ENCODE results near the gene CDH2.

DNA sequence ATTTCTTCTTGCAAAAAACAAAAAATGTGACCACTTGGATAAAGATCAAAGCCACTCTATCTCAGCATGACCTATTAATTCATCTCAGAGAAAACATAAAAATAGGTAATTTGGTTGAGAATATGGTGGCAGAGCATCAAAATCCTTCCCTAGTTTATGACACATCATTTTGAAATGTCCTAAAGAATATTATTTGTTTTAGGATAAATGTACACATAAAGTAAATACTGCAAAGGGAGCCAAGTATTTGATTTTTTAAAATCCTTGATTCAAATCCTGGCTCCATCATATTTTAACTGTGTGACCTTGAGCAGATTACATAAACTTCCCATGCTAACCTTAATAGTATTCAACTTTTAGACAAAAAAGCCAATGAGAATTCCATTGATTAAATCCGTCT, 206.6 kb downstream of the CDH2 start:
- TF ChIP-seq, protein P1, sequence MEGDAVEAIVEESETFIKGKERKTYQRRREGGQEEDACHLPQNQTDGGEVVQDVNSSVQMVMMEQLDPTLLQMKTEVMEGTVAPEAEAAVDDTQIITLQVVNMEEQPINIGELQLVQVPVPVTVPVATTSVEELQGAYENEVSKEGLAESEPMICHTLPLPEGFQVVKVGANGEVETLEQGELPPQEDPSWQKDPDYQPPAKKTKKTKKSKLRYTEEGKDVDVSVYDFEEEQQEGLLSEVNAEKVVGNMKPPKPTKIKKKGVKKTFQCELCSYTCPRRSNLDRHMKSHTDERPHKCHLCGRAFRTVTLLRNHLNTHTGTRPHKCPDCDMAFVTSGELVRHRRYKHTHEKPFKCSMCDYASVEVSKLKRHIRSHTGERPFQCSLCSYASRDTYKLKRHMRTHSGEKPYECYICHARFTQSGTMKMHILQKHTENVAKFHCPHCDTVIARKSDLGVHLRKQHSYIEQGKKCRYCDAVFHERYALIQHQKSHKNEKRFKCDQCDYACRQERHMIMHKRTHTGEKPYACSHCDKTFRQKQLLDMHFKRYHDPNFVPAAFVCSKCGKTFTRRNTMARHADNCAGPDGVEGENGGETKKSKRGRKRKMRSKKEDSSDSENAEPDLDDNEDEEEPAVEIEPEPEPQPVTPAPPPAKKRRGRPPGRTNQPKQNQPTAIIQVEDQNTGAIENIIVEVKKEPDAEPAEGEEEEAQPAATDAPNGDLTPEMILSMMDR (conservative IDR thresholded peaks at IDR 0.05 in 1 of 2, IDR thresholded peaks at IDR 0.05 in 1 of 2; ENCODE audit: extremely low read depth in 1 of 2, insufficient read depth in 1 of 2, low read depth in 1 of 2, low read length in 2 of 2): no peak
- no peak for TF ChIP-seq EZH2 (IDR thresholded peaks at IDR 0.05; ENCODE audit: borderline replicate concordance, low read length)
